GM18511 (cell line): Measurements from ENCODE around the gene LTC4S.
"Not testable (repeated sequence)": the region's sequence is repeated elsewhere in the genome, so short reads cannot be mapped to it uniquely, and the experiment has no call there.

Experiments
- ATAC-seq: cut with Tn5 transposase; IDR thresholded peaks from one replicate; pipeline ENCODE4 v1.9.1; 2021; ENCODE audit warnings: mild to moderate bottlenecking, moderate library complexity; ENCODE audit not compliant: unreplicated experiment

Gene LTC4S

GRCh38 chr5:179768326-179769085, 25.3 kb upstream of the LTC4S start:
- ATAC-seq = no peak

GRCh38 chr5:179769271-179769670, 24.5 kb upstream of the LTC4S start:
- ATAC-seq = no peak

GRCh38 chr5:179769796-179770195, 24.0 kb upstream of the LTC4S start:
- ATAC-seq = no peak

- no peak for ATAC-seq
Measured at GRCh38 chr5:179771311-179771895, 22.4 kb upstream of the LTC4S start.

GRCh38 chr5:179772351-179772750, 21.4 kb upstream of the LTC4S start:
- ATAC-seq = no peak

GRCh38 chr5:179773686-179774040, 20.1 kb upstream of the LTC4S start:
- no peak for ATAC-seq

GRCh38 chr5:179774442-179774841, 19.3 kb upstream of the LTC4S start:
- no peak for ATAC-seq

GRCh38 chr5:179776411-179776938, 17.3 kb upstream of the LTC4S start:
- ATAC-seq = no peak

GRCh38 chr5:179777456-179777855, 16.3 kb upstream of the LTC4S start:
- no peak for ATAC-seq

- ATAC-seq = no peak
Measured at GRCh38 chr5:179777909-179778308, 15.9 kb upstream of the LTC4S start.

- no peak for ATAC-seq
Measured at GRCh38 chr5:179778591-179778990, 15.2 kb upstream of the LTC4S start.

- ATAC-seq = no peak
Measured at GRCh38 chr5:179779826-179780225, 14.0 kb upstream of the LTC4S start.

GRCh38 chr5:179780362-179780761, 13.4 kb upstream of the LTC4S start:
- ATAC-seq = no peak

- ATAC-seq = no peak
Measured at GRCh38 chr5:179781846-179782245, 11.9 kb upstream of the LTC4S start.

GRCh38 chr5:179783128-179783527, 10.7 kb upstream of the LTC4S start:
- ATAC-seq = no peak

- ATAC-seq = no peak
Measured at GRCh38 chr5:179786861-179787260, 6.9 kb upstream of the LTC4S start.

- no peak for ATAC-seq
Measured at GRCh38 chr5:179788193-179788854, 5.5 kb upstream of the LTC4S start.

GRCh38 chr5:179789278-179789677, 4.5 kb upstream of the LTC4S start:
- ATAC-seq = not testable (repeated sequence)

GRCh38 chr5:179791881-179792611, 1.7 kb upstream of the LTC4S start:
- no peak for ATAC-seq

GRCh38 chr5:179792612-179793467, 946 bp upstream of the LTC4S start:
- no peak for ATAC-seq
